Tibial nerve (tissue), 4 donors: ENCODE data around the gene CDH8.

ENCODE experiments used
- CTCF ChIP-seq, 5 experiments: fragments of 200-600 bp in 3 of 5; fragments of 450-650 bp in 2 of 5; sonication (generic) in 3 of 5; IDR thresholded peaks; one replicate each; pipeline ENCODE4 v1.5.1; 2016 to 2019; ENCODE audit warnings: antibody characterized with exemption in 5 of 5, mild to moderate bottlenecking in 3 of 5, moderate library complexity in 2 of 5
- EP300 ChIP-seq, 2 donors: sonication (generic); formaldehyde crosslinking; IDR thresholded peaks; one replicate each; pipeline ENCODE4 v1.6.1; 2017; ENCODE audit warnings: antibody characterized with exemption in 2 of 2, mild to moderate bottlenecking in 1 of 2
- POLR2A ChIP-seq, 2 donors: fragments of 450-650 bp; IDR thresholded peaks; one replicate each; pipeline ENCODE4 v1.6.1; 2017; ENCODE audit warnings: antibody characterized with exemption in 2 of 2, mild to moderate bottlenecking in 2 of 2, moderate library complexity in 2 of 2

DNA sequence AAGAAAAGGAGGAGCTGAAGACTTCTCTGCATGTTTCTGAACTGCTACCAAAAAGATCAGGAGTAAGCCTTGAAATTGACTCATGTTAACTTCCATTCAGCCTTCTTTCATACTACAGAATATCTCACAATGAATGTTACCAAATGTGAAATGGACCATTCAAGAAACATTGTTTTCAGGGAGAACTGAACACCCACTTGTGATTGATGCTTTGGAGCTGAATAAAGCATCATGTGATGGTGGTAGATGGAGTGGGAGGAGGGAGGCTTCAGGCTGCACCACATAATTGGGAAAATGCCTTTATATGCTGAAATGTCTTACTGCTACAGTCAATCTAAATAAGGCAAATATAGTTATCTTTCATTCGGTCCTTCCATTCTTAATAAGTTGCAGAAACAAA lies 127.8 kb downstream of the CDH8 start:
- TF ChIP-seq CTCF (IDR thresholded peaks at IDR 0.05): no peak
- no peak for TF ChIP-seq EP300 (IDR thresholded peaks at IDR 0.05)
- no peak for TF ChIP-seq POLR2A (IDR thresholded peaks at IDR 0.05)
